Stimulated activated CD8-positive, alpha-beta memory T cell treated with anti-CD3 and anti-CD28 coated beads, Interleukin-12 subunit alpha, Interleukin-12 subunit beta, amount 100 ng/mL, for 4 hours (primary cell): ENCODE data around the gene PTPRN2.
"Not testable (repeated sequence)": the region's sequence is repeated elsewhere in the genome, so short reads cannot be mapped to it uniquely, and the experiment has no call there.

Experiments used
- DNase-seq: peaks from one replicate; pipeline ENCODE4 v3.0.0-alpha.2; 2020; ENCODE audit warnings: low read depth

PTPRN2 gene

GRCh38 chr7:158419238-158419785 lies 168.3 kb downstream of the PTPRN2 start:
- no peak for DNase-seq

- DNase-seq = not testable (repeated sequence)
Observed at GRCh38 chr7:158418395-158418794, 169.2 kb downstream of the PTPRN2 start.

- DNase-seq = no peak
Observed at GRCh38 chr7:158416283-158416933, 171.2 kb downstream of the PTPRN2 start.

GRCh38 chr7:158415316-158415715 lies 172.3 kb downstream of the PTPRN2 start:
- no peak for DNase-seq

GRCh38 chr7:158414486-158414961 lies 173.1 kb downstream of the PTPRN2 start:
- DNase-seq = no peak

GRCh38 chr7:158414002-158414401 lies 173.6 kb downstream of the PTPRN2 start:
- DNase-seq = no peak

GRCh38 chr7:158411232-158411950 lies 176.2 kb downstream of the PTPRN2 start:
- no peak for DNase-seq

- DNase-seq = no peak
Observed at GRCh38 chr7:158410720-158411119, 176.9 kb downstream of the PTPRN2 start.

- no peak for DNase-seq
Observed at GRCh38 chr7:158409816-158410330, 177.8 kb downstream of the PTPRN2 start.

- DNase-seq = no peak
Observed at GRCh38 chr7:158409120-158409519, 178.5 kb downstream of the PTPRN2 start.

GRCh38 chr7:158408318-158408920 lies 179.2 kb downstream of the PTPRN2 start:
- DNase-seq = no peak

GRCh38 chr7:158407581-158408317 lies 179.9 kb downstream of the PTPRN2 start:
- DNase-seq = no peak

GRCh38 chr7:158406801-158407200 lies 180.8 kb downstream of the PTPRN2 start:
- DNase-seq = no peak

GRCh38 chr7:158406364-158406763 lies 181.3 kb downstream of the PTPRN2 start:
- DNase-seq = no peak

GRCh38 chr7:158405771-158406170 lies 181.9 kb downstream of the PTPRN2 start:
- not testable (repeated sequence) for DNase-seq

GRCh38 chr7:158405324-158405723 lies 182.3 kb downstream of the PTPRN2 start:
- no peak for DNase-seq

GRCh38 chr7:158404031-158404761 lies 183.4 kb downstream of the PTPRN2 start:
- no peak for DNase-seq

- DNase-seq = no peak
Observed at GRCh38 chr7:158403013-158403821, 184.4 kb downstream of the PTPRN2 start.

- no peak for DNase-seq
Observed at GRCh38 chr7:158402471-158402870, 185.2 kb downstream of the PTPRN2 start.

GRCh38 chr7:158401826-158402225 lies 185.8 kb downstream of the PTPRN2 start:
- DNase-seq = no peak
